ENCODE measurements around the gene STUB1.

Gene STUB1

DNA sequence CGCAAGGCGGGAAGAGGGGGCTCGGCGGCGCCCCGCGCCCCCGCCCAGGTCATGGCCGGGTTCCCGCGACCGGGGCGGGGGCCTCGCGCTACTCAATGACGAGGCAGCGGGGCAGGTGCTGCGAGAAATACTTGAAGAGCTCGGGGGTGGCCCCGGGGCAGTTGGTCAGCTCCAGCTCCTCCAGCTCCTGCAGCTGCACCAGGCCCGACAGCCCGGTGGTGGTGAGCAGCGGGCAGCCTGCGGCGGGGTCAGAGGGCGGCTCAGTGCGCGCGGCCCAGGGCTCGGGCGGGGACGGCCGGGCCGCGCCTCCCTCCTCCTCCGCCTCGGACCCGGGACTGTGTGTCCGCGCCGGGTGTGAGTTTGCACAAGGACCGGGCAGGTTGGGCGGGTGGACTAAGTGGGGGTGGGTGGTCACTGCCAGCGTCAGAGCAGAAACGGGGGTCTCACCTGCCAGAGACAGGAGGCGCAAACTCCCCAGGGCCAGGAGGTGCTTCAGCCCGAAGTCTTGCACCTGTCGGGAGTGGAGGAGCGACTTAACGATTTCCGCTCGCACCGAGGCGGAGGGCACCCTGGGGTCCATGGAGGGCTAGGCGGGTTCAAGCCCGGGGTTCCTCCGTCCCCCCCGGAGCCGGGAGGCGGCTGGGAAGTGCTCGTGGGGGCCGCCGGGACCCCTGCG lies 14.1 kb downstream of the STUB1 start:
- TF ChIP-seq, protein P1, sequence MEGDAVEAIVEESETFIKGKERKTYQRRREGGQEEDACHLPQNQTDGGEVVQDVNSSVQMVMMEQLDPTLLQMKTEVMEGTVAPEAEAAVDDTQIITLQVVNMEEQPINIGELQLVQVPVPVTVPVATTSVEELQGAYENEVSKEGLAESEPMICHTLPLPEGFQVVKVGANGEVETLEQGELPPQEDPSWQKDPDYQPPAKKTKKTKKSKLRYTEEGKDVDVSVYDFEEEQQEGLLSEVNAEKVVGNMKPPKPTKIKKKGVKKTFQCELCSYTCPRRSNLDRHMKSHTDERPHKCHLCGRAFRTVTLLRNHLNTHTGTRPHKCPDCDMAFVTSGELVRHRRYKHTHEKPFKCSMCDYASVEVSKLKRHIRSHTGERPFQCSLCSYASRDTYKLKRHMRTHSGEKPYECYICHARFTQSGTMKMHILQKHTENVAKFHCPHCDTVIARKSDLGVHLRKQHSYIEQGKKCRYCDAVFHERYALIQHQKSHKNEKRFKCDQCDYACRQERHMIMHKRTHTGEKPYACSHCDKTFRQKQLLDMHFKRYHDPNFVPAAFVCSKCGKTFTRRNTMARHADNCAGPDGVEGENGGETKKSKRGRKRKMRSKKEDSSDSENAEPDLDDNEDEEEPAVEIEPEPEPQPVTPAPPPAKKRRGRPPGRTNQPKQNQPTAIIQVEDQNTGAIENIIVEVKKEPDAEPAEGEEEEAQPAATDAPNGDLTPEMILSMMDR (IDR thresholded peaks at IDR 0.05), result no peak

- TF ChIP-seq, protein P1 (IDR thresholded peaks at IDR 0.05), result no peak
Observed at GRCh38 chr16:694863-695354, 14.7 kb downstream of the STUB1 start.

GRCh38 chr16:695355-696089 lies 15.3 kb downstream of the STUB1 start:
- TF ChIP-seq, protein P1 (IDR thresholded peaks at IDR 0.05), result no peak

DNA sequence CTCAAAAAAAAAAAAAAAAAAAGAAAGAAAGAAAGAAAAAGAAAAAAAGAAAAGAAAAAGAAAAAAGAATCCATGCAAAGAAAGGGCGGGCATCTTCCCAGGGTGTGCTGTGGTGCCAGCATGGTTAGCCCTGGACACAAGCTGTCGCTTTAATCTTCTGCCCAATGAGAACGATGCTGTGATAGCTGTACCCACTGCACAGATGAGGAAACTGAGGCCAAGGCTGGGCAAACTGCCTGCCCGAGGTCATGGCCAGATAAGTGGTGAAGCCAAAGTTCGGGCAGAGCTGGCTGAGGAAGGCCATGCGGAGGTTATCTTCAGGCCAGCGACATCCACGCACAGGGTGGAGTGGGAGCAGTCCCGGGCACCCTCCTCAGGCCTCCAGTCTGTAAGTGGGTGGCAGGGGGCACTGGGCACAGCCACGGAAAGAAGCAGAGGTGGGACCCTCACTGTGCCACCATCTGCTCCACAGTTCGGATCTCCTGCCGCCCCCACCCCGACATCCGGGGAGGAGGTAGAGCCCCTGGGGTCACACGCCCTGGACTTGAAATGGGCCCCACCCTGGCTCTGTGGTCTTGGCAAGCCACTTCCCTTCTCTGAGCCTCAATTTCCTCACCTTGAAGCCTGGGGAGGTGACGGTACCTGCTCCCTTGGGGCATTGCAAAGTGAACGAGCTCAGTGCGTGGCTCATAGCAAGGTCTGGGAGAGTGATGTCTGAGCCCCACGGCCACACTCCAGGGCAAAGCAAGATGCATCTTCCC lies 18.9 kb downstream of the STUB1 start:
- TF ChIP-seq, protein P1 (IDR thresholded peaks at IDR 0.05), result no peak

DNA sequence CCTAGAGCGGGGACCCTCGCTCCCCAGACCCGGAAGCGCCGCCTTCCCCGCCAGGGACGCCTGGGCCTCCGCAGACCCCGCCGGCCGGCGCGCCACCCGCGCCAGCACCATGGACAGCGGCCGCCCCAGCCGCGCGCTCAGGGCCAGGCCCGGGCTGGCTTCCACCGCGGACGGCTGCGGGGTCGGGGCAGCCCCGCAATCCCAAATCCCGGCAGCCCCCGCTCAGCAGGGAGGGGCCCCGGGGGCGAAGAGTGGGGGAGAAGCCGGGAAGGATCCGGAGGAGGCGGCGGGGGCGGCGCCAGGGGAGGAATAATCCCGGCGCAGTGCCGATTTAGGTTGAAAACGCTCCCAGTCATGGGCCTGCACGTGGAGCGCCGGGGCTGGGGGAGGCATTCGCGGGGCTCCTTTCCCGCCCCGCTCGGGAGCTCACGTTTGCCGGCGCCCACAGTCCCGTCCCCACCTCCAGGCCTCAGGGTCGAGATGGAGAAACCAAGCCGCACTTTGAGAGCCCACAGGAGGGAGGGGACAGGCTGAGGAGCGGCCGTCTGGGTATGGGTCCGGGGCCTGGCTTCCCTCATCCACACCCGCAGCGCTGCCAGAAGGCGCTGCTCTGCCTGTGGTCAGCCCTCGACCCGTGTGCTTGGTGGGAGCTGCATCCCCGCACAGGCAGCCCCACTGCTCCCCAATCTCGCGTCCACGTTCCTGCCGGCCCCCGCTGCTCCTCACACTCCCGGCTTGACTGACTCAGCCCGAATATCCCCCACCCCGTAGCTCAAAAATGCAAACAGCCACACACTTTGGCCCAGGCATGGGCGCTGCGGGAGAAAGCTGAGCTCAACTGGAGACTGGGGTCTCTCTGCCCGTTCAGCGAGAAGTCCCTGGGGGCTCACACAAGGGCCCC lies 20.7 kb downstream of the STUB1 start:
- TF ChIP-seq, protein P1 (IDR thresholded peaks at IDR 0.05), result no peak

- TF ChIP-seq, protein P1 (IDR thresholded peaks at IDR 0.05), result no peak
Observed at GRCh38 chr16:702341-702740, 22.1 kb downstream of the STUB1 start.

GRCh38 chr16:703406-703805 lies 23.2 kb downstream of the STUB1 start:
- TF ChIP-seq, protein P1 (IDR thresholded peaks at IDR 0.05), result no peak

All from LNCAP (cell line).